Endothelial cell of umbilical vein (primary cell): Measurements from ENCODE around the gene KMT5C.

Experiments
- EZH2 ChIP-seq: IDR thresholded peaks from 2 replicates; pipeline ENCODE4 v1.6.1; 2012; ENCODE audit warnings: borderline replicate concordance, low read depth, mild to moderate bottlenecking, moderate library complexity, low read length, inconsistent platforms; ENCODE audit not compliant: severe bottlenecking
- GATA2 ChIP-seq: IDR thresholded peaks from 2 replicates; pipeline ENCODE4 v1.7.0; 2011; ENCODE audit warnings: low read depth, mild to moderate bottlenecking, moderate library complexity, mixed read lengths, low read length; ENCODE audit not compliant: insufficient read length, insufficient read depth
- JUN ChIP-seq: IDR thresholded peaks from 2 replicates; pipeline ENCODE4 v1.6.1; 2011; ENCODE audit warnings: borderline replicate concordance, low read depth; ENCODE audit not compliant: insufficient read length, insufficient read depth
- MYC ChIP-seq: IDR thresholded peaks from one replicate; pipeline ENCODE4 v1.6.1; 2011; ENCODE audit warnings: mild to moderate bottlenecking, low read depth, low read length
- POLR2A ChIP-seq: IDR thresholded peaks from 2 replicates; pipeline ENCODE4 v1.6.1; 2012; ENCODE audit warnings: low read depth, mild to moderate bottlenecking, control low read depth, low read length
- POLR2AphosphoS5 ChIP-seq: IDR thresholded peaks from 2 replicates; pipeline ENCODE4 v1.6.1; 2012; ENCODE audit warnings: low read depth, mild to moderate bottlenecking, control low read depth, low read length, moderate library complexity; ENCODE audit not compliant: insufficient read depth
- TF ChIP-seq, protein P1 (sequence below), 2 donors: IDR thresholded peaks; 1 replicate in 1 of 2; 2 replicates in 1 of 2; pipeline ENCODE4 v1.5.1; 2011; ENCODE audit warnings: low read length in 2 of 2, mild to moderate bottlenecking in 2 of 2, moderate library complexity in 2 of 2, control low read depth in 1 of 2, inconsistent platforms in 1 of 2, low read depth in 1 of 2; ENCODE audit not compliant: insufficient read depth in 1 of 2; ENCODE audit errors: extremely low read depth in 1 of 2
- TF ChIP-seq, protein P2 (sequence below): IDR thresholded peaks from 2 replicates; pipeline ENCODE4 v1.6.1; 2011; ENCODE audit not compliant: insufficient read depth, insufficient read length

- TF ChIP-seq, protein P1, sequence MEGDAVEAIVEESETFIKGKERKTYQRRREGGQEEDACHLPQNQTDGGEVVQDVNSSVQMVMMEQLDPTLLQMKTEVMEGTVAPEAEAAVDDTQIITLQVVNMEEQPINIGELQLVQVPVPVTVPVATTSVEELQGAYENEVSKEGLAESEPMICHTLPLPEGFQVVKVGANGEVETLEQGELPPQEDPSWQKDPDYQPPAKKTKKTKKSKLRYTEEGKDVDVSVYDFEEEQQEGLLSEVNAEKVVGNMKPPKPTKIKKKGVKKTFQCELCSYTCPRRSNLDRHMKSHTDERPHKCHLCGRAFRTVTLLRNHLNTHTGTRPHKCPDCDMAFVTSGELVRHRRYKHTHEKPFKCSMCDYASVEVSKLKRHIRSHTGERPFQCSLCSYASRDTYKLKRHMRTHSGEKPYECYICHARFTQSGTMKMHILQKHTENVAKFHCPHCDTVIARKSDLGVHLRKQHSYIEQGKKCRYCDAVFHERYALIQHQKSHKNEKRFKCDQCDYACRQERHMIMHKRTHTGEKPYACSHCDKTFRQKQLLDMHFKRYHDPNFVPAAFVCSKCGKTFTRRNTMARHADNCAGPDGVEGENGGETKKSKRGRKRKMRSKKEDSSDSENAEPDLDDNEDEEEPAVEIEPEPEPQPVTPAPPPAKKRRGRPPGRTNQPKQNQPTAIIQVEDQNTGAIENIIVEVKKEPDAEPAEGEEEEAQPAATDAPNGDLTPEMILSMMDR (IDR thresholded peaks at IDR 0.05; ENCODE audit: extremely low read depth in 1 of 2, insufficient read depth in 1 of 2, low read depth in 1 of 2, low read length in 2 of 2), result no peak
- TF ChIP-seq POLR2A (no peak), MYC (no peak), GATA2 (no peak), EZH2 (no peak), JUN (no peak), POLR2AphosphoS5 (no peak)
- TF ChIP-seq, protein P2, sequence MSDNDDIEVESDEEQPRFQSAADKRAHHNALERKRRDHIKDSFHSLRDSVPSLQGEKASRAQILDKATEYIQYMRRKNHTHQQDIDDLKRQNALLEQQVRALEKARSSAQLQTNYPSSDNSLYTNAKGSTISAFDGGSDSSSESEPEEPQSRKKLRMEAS, result no peak
These were observed 30.2 kb upstream of the KMT5C start for GRCh38 chr19:55309448-55309847.
